Naive B cell (primary cell): Measurements from ENCODE around the gene ACTL7A. TPM values are rescaled to one million over a fixed set of nuclear protein-coding genes. Genes with fewer than 3 reads are reported as not detected.
A peak's percentile ranks its signal among the peaks of the same experiment; 100 is the strongest.

ENCODE experiments used
- ATAC-seq, 2 donors: fragments of 150-1000 bp; cut with Tn5 transposase; 2 replicates each; pipeline ENCODE4 v1.10.0; 2021; ENCODE audit warnings: low read depth in 2 of 2, mild to moderate bottlenecking in 2 of 2, moderate library complexity in 2 of 2
- DNase-seq: peaks from one replicate; pipeline ENCODE4 v3.0.0; 2022
- H3K27ac Mint-ChIP-seq, 6 donors: one replicate each; pipeline ENCODE4 v1.8.0; 2020 to 2022; ENCODE audit warnings: mild to moderate bottlenecking in 6 of 6, mixed read lengths in 6 of 6, moderate library complexity in 5 of 6, inconsistent platforms in 2 of 6
- H3K27me3 Mint-ChIP-seq, 3 donors: one replicate each; pipeline ENCODE4 v1.8.0; 2021 to 2022; ENCODE audit warnings: mixed read lengths in 3 of 3, mild to moderate bottlenecking in 1 of 3
- H3K36me3 Mint-ChIP-seq, 2 donors: one replicate each; pipeline ENCODE4 v1.8.0; 2020 to 2022; ENCODE audit warnings: mixed read lengths in 2 of 2, inconsistent platforms in 1 of 2, mild to moderate bottlenecking in 1 of 2
- H3K4me1 Mint-ChIP-seq, 3 donors: one replicate each; pipeline ENCODE4 v1.8.0; 2020 to 2022; ENCODE audit warnings: mixed read lengths in 3 of 3, inconsistent platforms in 1 of 3, mild to moderate bottlenecking in 1 of 3, moderate library complexity in 1 of 3
- H3K4me3 Mint-ChIP-seq, 8 donors: one replicate each; pipeline ENCODE4 v1.8.0; 2020 to 2022; ENCODE audit warnings: mild to moderate bottlenecking in 8 of 8, mixed read lengths in 8 of 8, moderate library complexity in 8 of 8, inconsistent platforms in 2 of 8
- H3K9me3 Mint-ChIP-seq, 7 donors: one replicate each; pipeline ENCODE4 v1.8.0; 2020 to 2022; ENCODE audit warnings: mixed read lengths in 7 of 7, mild to moderate bottlenecking in 5 of 7, inconsistent platforms in 2 of 7, moderate library complexity in 1 of 7
- polyA plus RNA-seq, 6 donors: library from polyadenylated mRNA; unstranded; fragments of 300-500 nt; fragmentation: Illumina TruSeq; gene quantifications; one replicate each; pipeline ENCODE4 v1.2.3, GENCODE V29; 2021; ENCODE audit warnings: low read depth in 6 of 6

The ACTL7A gene, protein sequence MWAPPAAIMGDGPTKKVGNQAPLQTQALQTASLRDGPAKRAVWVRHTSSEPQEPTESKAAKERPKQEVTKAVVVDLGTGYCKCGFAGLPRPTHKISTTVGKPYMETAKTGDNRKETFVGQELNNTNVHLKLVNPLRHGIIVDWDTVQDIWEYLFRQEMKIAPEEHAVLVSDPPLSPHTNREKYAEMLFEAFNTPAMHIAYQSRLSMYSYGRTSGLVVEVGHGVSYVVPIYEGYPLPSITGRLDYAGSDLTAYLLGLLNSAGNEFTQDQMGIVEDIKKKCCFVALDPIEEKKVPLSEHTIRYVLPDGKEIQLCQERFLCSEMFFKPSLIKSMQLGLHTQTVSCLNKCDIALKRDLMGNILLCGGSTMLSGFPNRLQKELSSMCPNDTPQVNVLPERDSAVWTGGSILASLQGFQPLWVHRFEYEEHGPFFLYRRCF
- polyA plus RNA-seq, result not detected

DNA sequence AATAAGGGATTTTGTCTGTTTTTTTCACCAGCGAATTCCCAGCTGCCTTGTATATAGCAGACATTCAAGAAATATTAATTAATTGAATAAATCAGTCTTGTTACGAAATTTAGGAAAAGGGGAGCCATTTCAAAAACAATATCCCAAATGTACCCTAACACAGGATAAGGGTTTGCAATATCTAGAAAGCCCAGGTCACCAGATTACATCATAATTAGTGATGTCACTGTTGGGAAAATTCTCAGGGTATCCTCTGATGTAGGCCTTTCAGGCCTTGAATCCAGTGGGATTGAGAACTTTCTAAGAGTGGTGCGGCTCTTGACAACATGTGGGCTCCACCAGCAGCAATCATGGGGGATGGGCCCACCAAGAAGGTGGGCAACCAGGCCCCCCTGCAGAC is at the start of gene ACTL7A:
Gene ACTL7A (plus strand): TSS at position 270 of the 400 bp plus-strand sequence. CDS start 57 bp downstream, at position 327.
- Mint-ChIP-seq H3K9me3 (peaks cover 0 to 6% (median 0%) of the 10 kb centered on the region in 7 donors), H3K27ac (peak within 1 kb of the TSS in 3 of 6 donors; percentile 40 to 83 (median 71)), H3K36me3 (peaks cover under 1 to 1% of the 10 kb centered on the region in 2 donors), H3K4me3 (no peak within 1 kb of the TSS), H3K4me1 (peaks cover 0 to 4% (median 0%) of the 10 kb centered on the region in 3 donors), H3K27me3 (no peaks in the 10 kb centered on the region)
- no peak for DNase-seq
- no peak for ATAC-seq

- Mint-ChIP-seq H3K4me1 (peaks cover 15 to 19% (median 19%) of the 10 kb centered on the region in 3 donors), H3K27ac (peak overlapping the region in 1 of 6 donors; percentile 58), H3K27me3 (peaks cover 0 to 8% (median 0%) of the 10 kb centered on the region in 3 donors), H3K36me3 (peaks cover 0 to 8% of the 10 kb centered on the region in 2 donors), H3K4me3 (no peak overlapping the region), H3K9me3 (peaks cover 0 to 6% (median 0%) of the 10 kb centered on the region in 7 donors)
- no peak for ATAC-seq
- no peak for DNase-seq
These were observed 49.6 kb upstream of the ACTL7A start for GRCh38 chr9:108812396-108813025.

DNA sequence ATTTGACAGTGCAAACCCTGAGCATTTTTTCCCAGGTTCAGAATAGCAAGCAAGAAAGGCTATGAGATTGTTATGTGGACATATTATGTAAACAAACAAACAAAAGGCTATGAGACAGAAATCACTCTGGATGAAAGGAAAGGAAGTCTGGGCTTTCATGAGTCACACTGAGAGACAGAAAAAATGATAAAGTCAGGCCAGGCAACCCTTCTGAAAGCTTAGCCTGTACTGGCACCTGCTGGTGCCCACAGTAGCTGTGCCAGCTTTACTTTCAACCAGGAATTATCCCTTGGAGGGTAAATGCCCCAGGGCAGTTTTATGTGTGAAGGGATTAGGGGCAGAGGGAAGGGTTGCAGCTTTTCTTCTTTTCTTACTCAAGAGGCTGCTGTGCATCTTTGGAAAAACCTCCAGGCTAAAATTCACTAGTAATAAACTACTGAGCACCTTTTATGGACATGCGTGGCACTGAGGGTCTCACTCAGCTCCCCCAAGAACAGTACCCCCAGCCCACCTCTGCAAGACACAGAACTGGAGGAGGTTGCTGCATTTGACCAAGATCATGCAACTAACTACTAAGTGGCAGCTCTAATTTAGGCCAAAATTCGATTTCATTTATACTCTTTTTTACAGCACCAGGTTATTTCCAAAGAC is 48.0 kb upstream of the ACTL7A start:
- H3K9me3 Mint-ChIP-seq, result peaks cover 0 to 6% (median 0%) of the 10 kb centered on the region in 7 donors
- peaks cover 31 to 34% (median 31%) of the 10 kb centered on the region in 3 donors for H3K4me1 Mint-ChIP-seq
- no peak for ATAC-seq
- no peak for DNase-seq
- peak overlapping the region in 1 of 8 donors; percentile 12 for H3K4me3 Mint-ChIP-seq
- H3K27ac Mint-ChIP-seq, result peak overlapping the region in 2 of 6 donors; percentile 13 to 32
- H3K27me3 Mint-ChIP-seq, result peaks cover 0 to 8% (median 0%) of the 10 kb centered on the region in 3 donors
- peaks cover 0 to 8% of the 10 kb centered on the region in 2 donors for H3K36me3 Mint-ChIP-seq

- Mint-ChIP-seq H3K36me3 (peaks cover 0 to 8% of the 10 kb centered on the region in 2 donors), H3K9me3 (peaks cover 0 to 6% (median 0%) of the 10 kb centered on the region in 7 donors), H3K27ac (peak overlapping the region in 1 of 6 donors; percentile 16), H3K4me3 (no peak overlapping the region), H3K4me1 (peaks cover 36 to 44% (median 40%) of the 10 kb centered on the region in 3 donors), H3K27me3 (peaks cover 0 to 8% (median 0%) of the 10 kb centered on the region in 3 donors)
- DNase-seq, result no peak
- ATAC-seq, result no peak
These were observed 46.9 kb upstream of the ACTL7A start for GRCh38 chr9:108815156-108815555.

DNA sequence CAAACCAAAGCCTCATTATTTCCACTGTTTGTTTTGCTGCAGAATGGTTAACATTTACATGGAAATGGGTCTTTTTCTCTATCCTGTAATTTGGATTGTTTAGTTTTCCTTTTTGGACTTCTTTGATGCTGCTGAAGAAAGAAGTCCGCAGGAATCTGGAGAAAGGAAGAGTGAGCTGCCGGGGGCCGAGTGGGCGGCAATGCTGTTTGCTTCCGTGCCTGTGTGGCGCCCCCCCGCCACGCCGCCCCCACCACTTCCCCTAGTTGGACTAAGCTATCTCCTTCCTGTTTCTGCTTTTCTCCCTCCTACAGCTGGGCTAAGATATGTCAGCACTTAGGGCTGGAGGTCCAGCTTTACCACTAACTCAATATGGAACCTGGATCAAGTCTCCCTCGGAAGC is 46.0 kb upstream of the ACTL7A start:
- peaks cover 39 to 50% (median 48%) of the 10 kb centered on the region in 3 donors for H3K4me1 Mint-ChIP-seq
- peak; percentile 49 to 69 for ATAC-seq
- peaks cover 0 to 8% of the 10 kb centered on the region in 2 donors for H3K36me3 Mint-ChIP-seq
- H3K9me3 Mint-ChIP-seq, result peaks cover 0 to 6% (median 1%) of the 10 kb centered on the region in 7 donors
- peak; percentile 29 for DNase-seq
- H3K27me3 Mint-ChIP-seq, result peaks cover 0 to 8% (median 0%) of the 10 kb centered on the region in 3 donors
- H3K27ac Mint-ChIP-seq, result peak overlapping the region in 5 of 6 donors; percentile 35 to 90 (median 89)
- peak overlapping the region in 7 of 8 donors; percentile 63 to 89 (median 76) for H3K4me3 Mint-ChIP-seq

DNA sequence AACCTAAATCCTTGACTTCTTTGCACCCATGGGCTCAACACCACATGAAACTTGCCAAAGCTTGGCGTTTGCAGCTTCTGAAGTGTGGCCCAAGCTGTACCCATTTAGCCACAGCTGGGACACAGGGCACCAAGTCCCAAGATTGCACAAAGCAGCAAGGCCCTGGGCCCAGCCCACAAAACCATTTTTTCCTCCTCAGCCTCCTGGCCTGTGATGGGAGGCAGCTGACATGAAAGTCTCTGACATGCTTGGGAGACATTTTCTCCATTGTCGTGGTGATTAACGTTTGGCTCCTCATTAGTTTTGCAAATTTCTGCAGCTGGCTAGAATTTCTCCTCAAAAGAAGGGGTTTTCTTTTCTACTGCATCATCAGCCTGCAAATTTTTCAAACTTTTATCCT is 38.2 kb upstream of the ACTL7A start:
- peaks cover 9 to 30% (median 22%) of the 10 kb centered on the region in 7 donors for H3K9me3 Mint-ChIP-seq
- H3K36me3 Mint-ChIP-seq, result peaks cover 17 to 21% of the 10 kb centered on the region in 2 donors
- H3K4me3 Mint-ChIP-seq, result no peak overlapping the region

DNA sequence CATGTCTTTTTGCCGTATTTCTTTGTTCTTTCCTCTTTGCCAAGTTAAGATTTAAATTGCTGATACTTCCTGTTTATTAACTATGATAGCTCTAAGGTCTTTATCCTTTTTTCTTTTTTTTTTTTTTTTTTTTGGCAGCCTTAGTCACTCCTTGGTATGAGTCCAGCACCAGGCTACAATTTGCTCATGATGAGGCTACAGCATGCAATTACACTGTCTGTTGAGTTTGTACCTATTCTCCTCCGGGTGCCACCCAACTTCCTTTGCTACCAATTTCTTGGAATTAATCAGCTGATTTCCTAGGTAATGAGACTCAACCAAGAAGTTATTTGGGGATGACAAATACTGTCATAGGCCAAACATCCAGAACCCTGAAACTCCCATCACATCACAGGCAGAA is 31.8 kb upstream of the ACTL7A start:
- DNase-seq (no peak), ATAC-seq (no peak)
- Mint-ChIP-seq H3K4me1 (peaks cover 9 to 11% (median 10%) of the 10 kb centered on the region in 3 donors), H3K4me3 (no peak overlapping the region), H3K36me3 (peaks cover 5 to 10% of the 10 kb centered on the region in 2 donors), H3K27ac (peak overlapping the region in 1 of 6 donors; percentile 3), H3K27me3 (no peaks in the 10 kb centered on the region), H3K9me3 (peaks cover 0 to 2% (median 0%) of the 10 kb centered on the region in 7 donors)

More for the DNA sequence above, 38.2 kb upstream of the ACTL7A start:
- H3K4me1 Mint-ChIP-seq, result peaks cover 10 to 21% (median 18%) of the 10 kb centered on the region in 3 donors
- no peak overlapping the region for H3K27ac Mint-ChIP-seq
- DNase-seq (no peak), ATAC-seq (no peak)
- no peaks in the 10 kb centered on the region for H3K27me3 Mint-ChIP-seq

DNA sequence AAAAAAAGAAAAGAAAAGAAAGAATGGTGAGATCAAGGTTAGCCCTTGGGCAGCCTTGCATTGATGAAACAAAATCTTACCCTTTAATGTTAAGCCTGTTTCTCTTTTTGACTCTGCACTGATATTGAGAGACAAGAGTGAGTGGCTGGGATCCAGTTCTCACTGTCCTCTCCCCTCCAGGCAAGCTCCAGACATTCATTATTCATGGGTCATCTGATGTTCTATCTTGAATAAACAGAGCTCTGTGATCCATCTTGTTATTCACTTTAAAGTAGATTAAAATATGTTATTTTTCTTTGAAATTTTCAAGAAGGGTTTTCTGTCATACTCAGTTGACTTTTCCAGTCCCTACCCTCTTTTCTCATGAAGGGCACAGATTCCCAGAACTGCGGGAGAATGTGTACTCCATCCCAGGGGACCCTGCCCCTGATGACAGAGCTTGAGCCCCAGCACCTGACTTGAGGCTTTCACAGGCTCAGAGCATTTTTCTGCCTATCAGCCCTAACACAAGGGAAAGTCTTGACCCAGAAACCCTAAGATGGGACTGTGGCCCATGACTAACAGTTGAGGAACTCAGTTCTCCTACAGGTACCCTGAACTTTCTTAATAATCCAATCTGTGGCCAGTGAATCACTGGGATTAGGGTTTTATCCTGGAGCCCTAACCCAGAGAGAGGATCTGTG is 30.4 kb upstream of the ACTL7A start:
- H3K27ac Mint-ChIP-seq, result no peak overlapping the region
- DNase-seq, result no peak
- H3K4me3 Mint-ChIP-seq, result no peak overlapping the region
- ATAC-seq, result no peak
- no peaks in the 10 kb centered on the region for H3K27me3 Mint-ChIP-seq
- H3K9me3 Mint-ChIP-seq, result no peaks in the 10 kb centered on the region
- H3K4me1 Mint-ChIP-seq, result peaks cover 19 to 24% (median 20%) of the 10 kb centered on the region in 3 donors
- peaks cover 5 to 10% of the 10 kb centered on the region in 2 donors for H3K36me3 Mint-ChIP-seq

GRCh38 chr9:108832179-108832500 is 29.9 kb upstream of the ACTL7A start:
- H3K9me3 Mint-ChIP-seq, result no peaks in the 10 kb centered on the region
- no peak for ATAC-seq
- H3K36me3 Mint-ChIP-seq, result peaks cover 5 to 10% of the 10 kb centered on the region in 2 donors
- no peaks in the 10 kb centered on the region for H3K27me3 Mint-ChIP-seq
- H3K4me1 Mint-ChIP-seq, result peaks cover 19 to 26% (median 20%) of the 10 kb centered on the region in 3 donors
- DNase-seq, result no peak
- no peak overlapping the region for H3K27ac Mint-ChIP-seq
- no peak overlapping the region for H3K4me3 Mint-ChIP-seq

DNA sequence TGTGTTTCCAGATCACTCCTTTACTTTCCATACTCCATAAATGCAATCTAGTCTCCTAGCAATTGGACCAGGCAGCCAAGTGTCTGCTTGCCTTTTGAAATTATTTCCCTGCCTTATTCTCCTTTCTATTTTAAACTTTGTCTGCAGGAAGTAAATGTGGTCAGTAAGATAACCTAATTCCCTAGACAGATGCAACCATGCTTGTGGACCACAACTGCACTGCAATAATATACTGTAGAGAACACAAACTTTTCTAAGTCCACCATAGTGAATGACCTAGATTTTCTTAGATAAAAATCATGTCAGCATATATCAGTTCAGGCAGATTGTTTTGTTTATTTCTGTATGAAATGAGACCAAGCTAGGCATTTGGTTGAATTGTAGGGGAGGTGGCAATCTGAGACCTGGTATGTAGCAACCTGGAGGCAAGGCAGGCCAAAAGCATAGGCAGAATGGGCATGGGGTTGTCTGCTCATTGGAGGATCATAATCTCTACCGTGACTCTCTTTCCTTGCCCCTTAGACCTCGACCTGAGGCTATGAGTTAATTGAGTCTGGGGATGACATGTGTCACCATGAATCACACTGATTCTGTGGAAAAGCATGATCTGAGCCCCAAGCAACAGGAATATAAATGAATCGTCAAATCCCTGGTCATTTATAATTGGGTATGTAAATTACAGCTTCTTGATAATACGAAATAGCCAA is 27.0 kb upstream of the ACTL7A start:
- DNase-seq (peak; percentile 13), ATAC-seq (peak; percentile 54 to 71)
- H3K27me3 Mint-ChIP-seq, result no peaks in the 10 kb centered on the region

DNA sequence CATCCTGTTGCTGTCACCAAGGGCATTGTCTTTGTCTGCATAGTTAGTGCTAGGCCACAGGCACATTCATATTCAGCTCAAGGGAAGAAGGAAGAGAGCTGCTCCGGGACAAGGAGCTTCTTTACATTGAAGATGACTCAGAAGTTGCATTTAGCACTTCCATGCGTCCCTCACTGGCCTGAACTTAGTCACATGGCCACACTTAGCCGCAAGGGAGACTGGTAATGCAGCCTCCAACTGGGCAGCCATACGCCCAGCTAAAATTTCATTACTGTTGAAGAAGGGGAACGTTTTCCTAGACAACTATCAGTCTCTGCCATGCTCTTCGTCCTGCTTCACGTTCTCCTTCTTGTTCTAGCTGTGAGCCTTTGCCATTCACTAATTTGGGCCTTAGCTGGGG is 26.2 kb upstream of the ACTL7A start:
- Mint-ChIP-seq H3K4me3 (peak overlapping the region in 2 of 8 donors; percentile 29 to 71), H3K9me3 (peaks cover 0 to 5% (median 0%) of the 10 kb centered on the region in 7 donors), H3K36me3 (peaks cover 3 to 4% of the 10 kb centered on the region in 2 donors), H3K27ac (no peak overlapping the region), H3K27me3 (no peaks in the 10 kb centered on the region), H3K4me1 (peaks cover 19 to 26% (median 21%) of the 10 kb centered on the region in 3 donors)
- DNase-seq, result no peak
- no peak for ATAC-seq

More for the DNA sequence above, 27.0 kb upstream of the ACTL7A start:
- peak overlapping the region in 2 of 6 donors; percentile 51 to 78 for H3K27ac Mint-ChIP-seq
- H3K4me1 Mint-ChIP-seq, result peaks cover 19 to 26% (median 20%) of the 10 kb centered on the region in 3 donors
- H3K9me3 Mint-ChIP-seq, result peaks cover 0 to 5% (median 0%) of the 10 kb centered on the region in 7 donors
- H3K4me3 Mint-ChIP-seq, result peak overlapping the region in 7 of 8 donors; percentile 12 to 78 (median 44)
- peaks cover 9 to 10% of the 10 kb centered on the region in 2 donors for H3K36me3 Mint-ChIP-seq

DNA sequence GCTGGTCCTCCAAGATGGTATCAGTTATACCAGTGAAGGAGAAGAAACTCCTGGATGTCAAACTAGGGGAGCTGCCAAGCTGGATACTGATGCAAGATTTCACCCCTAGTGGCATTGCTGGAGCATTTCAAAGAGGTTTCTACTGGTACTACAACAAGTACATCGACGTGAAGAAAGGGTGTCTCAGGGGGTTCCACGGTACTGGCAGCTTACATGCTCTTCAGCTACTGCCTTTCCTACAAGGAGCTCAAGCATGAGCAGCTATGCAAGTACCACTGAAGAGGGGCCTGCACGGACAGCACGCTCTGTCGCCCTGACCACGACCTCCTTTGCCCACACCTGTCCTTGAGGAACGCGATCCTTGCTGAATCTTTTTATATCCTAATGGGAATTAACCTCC is 25.7 kb upstream of the ACTL7A start:
- no peak overlapping the region for H3K27ac Mint-ChIP-seq
- H3K4me1 Mint-ChIP-seq, result peaks cover 19 to 26% (median 26%) of the 10 kb centered on the region in 3 donors
- DNase-seq (no peak), ATAC-seq (no peak)
- peaks cover 0 to 5% (median 0%) of the 10 kb centered on the region in 7 donors for H3K9me3 Mint-ChIP-seq
- no peaks in the 10 kb centered on the region for H3K27me3 Mint-ChIP-seq
- H3K4me3 Mint-ChIP-seq, result peak overlapping the region in 1 of 8 donors; percentile 29
- H3K36me3 Mint-ChIP-seq, result peaks cover 0 to 4% of the 10 kb centered on the region in 2 donors
